HG02870 (cell line): ENCODE results near the gene BACH2.
"Not testable (repeated sequence)": the region's sequence is repeated elsewhere in the genome, so short reads cannot be mapped to it uniquely, and the experiment has no call there.

Source experiments
- ATAC-seq: cut with Tn5 transposase; IDR thresholded peaks from one replicate; pipeline ENCODE4 v1.9.1; 2021; ENCODE audit warnings: mild to moderate bottlenecking, moderate library complexity; ENCODE audit not compliant: unreplicated experiment

BACH2 gene

GRCh38 chr6:89979481-89980119, 317.0 kb downstream of the BACH2 start:
- no peak for ATAC-seq

- no peak for ATAC-seq
These were observed 317.9 kb downstream of the BACH2 start for GRCh38 chr6:89978749-89979145.

- no peak for ATAC-seq
These were observed 318.6 kb downstream of the BACH2 start for GRCh38 chr6:89977808-89978748.

GRCh38 chr6:89976694-89977020, 320.0 kb downstream of the BACH2 start:
- no peak for ATAC-seq

GRCh38 chr6:89975991-89976693, 320.5 kb downstream of the BACH2 start:
- no peak for ATAC-seq

- ATAC-seq = no peak
These were observed 321.3 kb downstream of the BACH2 start for GRCh38 chr6:89975366-89975765.

- no peak for ATAC-seq
These were observed 321.8 kb downstream of the BACH2 start for GRCh38 chr6:89974834-89975233.

GRCh38 chr6:89972025-89972381, 324.6 kb downstream of the BACH2 start:
- no peak for ATAC-seq

GRCh38 chr6:89971338-89972024, 325.2 kb downstream of the BACH2 start:
- ATAC-seq = not testable (repeated sequence)

GRCh38 chr6:89970609-89971337, 325.9 kb downstream of the BACH2 start:
- ATAC-seq = no peak

GRCh38 chr6:89970072-89970471, 326.6 kb downstream of the BACH2 start:
- no peak for ATAC-seq

GRCh38 chr6:89966913-89967312, 329.7 kb downstream of the BACH2 start:
- no peak for ATAC-seq

GRCh38 chr6:89966228-89966544, 330.5 kb downstream of the BACH2 start:
- no peak for ATAC-seq

- ATAC-seq = no peak
These were observed 331.0 kb downstream of the BACH2 start for GRCh38 chr6:89965441-89966227.

GRCh38 chr6:89963391-89963790, 333.3 kb downstream of the BACH2 start:
- ATAC-seq = no peak

- no peak for ATAC-seq
These were observed 335.2 kb downstream of the BACH2 start for GRCh38 chr6:89961481-89961880.

GRCh38 chr6:89959883-89960282, 336.8 kb downstream of the BACH2 start:
- no peak for ATAC-seq

- ATAC-seq = no peak
These were observed 340.5 kb downstream of the BACH2 start for GRCh38 chr6:89956182-89956581.

- ATAC-seq = no peak
These were observed 341.3 kb downstream of the BACH2 start for GRCh38 chr6:89955364-89955763.

- ATAC-seq = no peak
These were observed 341.9 kb downstream of the BACH2 start for GRCh38 chr6:89954721-89955148.
